HG03280 (cell line): ENCODE measurements around the gene INCENP.

Experiments
- ATAC-seq: cut with Tn5 transposase; IDR thresholded peaks from one replicate; pipeline ENCODE4 v1.9.1; 2021; ENCODE audit warnings: mild to moderate bottlenecking, moderate library complexity; ENCODE audit not compliant: unreplicated experiment

The INCENP gene

GRCh38 chr11:62140304-62141110 lies 16.7 kb downstream of the INCENP start:
- ATAC-seq = no peak

DNA sequence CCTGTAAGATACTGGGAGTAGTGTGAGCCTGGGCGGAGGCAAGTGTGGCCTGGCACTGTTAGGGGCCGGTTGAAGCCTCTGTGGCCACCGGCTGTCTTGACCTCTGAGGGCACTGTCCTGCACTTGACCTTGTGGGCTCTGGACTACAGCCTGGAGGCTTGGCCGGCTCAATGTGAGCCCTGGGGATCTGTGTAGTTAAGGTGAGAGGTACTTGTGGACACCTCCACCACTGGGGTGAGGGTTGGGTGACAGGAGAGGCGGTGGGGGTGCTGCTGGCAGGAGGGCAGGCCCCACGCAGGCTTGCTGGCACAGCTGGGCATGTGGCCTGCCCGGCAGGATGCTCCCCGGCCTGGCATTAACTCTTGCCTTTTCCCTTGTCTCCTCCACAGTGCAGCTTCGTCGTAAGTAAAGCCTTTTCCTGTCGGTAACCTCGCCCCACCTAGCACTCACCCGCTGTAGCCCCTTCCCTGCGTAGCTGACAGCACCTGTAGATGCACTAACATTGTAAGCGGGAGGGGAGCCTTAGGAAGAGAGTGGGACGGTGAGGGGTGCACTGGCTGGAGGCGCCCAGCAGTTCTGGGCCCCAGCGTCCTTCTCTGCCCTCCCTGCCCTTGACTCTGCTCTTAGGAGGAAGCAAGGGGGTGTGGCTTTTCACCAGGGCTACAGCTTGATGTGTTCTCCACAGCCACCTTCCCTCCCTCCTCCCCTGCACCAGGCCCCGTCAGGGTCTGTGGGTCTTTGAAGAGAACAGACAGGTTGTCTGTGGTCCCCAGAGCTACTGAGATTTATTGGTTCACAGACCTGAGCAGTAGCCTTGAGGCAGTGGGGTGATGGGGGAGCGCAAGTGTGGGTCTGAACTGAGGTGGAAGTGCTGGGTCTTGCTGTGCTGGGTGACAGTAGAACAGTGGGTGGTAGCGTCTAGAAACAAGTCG lies 17.6 kb downstream of the INCENP start:
- no peak for ATAC-seq

- ATAC-seq = no peak
Measured at GRCh38 chr11:62142043-62142375, 18.2 kb downstream of the INCENP start.

- no peak for ATAC-seq
Measured at GRCh38 chr11:62142921-62143320, 19.1 kb downstream of the INCENP start.

- no peak for ATAC-seq
Measured at GRCh38 chr11:62143727-62144126, 19.9 kb downstream of the INCENP start.

- no peak for ATAC-seq
Measured at GRCh38 chr11:62144641-62145255, 20.9 kb downstream of the INCENP start.

- no peak for ATAC-seq
Measured at GRCh38 chr11:62145261-62145871, 21.6 kb downstream of the INCENP start.

- no peak for ATAC-seq
Measured at GRCh38 chr11:62146476-62147200, 22.8 kb downstream of the INCENP start.

DNA sequence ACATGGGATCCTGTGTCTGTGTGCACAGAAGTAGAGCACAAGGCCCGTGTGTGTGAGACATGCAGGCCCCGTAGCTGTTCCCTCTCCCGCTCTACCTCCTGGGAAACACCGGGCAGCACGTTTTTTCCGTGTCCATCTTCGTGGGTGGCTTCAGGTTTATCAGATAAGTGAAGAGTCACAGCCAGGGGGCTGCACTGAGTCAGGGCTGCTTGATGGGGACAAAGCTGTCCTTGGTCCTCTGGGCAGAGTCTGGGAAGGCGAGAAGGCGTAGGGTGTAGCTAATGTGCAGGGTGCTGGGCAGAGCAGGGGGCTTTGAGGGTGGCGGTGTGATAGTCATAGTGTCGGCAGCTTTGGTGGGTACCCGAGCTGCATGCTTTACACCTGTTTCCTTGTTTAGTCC lies 23.7 kb downstream of the INCENP start:
- no peak for ATAC-seq

GRCh38 chr11:62148271-62148980 lies 24.6 kb downstream of the INCENP start:
- no peak for ATAC-seq

- ATAC-seq = no peak
Measured at GRCh38 chr11:62149986-62150886, 26.4 kb downstream of the INCENP start.

GRCh38 chr11:62150887-62151736 lies 27.3 kb downstream of the INCENP start:
- ATAC-seq = no peak

- no peak for ATAC-seq
Measured at GRCh38 chr11:62151737-62152102, 27.9 kb downstream of the INCENP start.

- no peak for ATAC-seq
Measured at GRCh38 chr11:62152245-62153086, 28.7 kb downstream of the INCENP start.

- ATAC-seq = no peak
Measured at GRCh38 chr11:62153087-62153395, 29.2 kb downstream of the INCENP start.

GRCh38 chr11:62153617-62154016 lies 29.8 kb downstream of the INCENP start:
- no peak for ATAC-seq

DNA sequence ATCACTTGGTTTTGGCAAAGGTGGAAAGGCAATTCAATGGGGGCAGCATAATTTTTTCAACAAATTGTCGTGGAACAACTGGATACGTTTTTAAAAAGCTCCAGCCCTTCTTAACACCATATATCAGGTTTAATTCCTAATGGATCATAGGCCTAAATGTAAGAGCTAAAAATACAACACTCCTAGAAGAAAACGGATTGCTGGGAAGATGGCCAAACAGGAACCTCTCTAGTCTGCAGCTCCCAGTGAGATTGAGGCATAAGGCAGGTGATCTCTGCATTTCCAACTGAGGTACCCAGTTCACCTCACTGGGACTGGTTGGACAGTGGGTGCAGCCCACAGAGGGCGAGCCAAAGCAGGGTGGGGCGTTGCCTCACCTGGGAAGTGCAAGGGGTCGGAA lies 33.8 kb downstream of the INCENP start:
- ATAC-seq = no peak
